Measurements from ENCODE around the gene HOXA4.

HOXA4 gene

DNA sequence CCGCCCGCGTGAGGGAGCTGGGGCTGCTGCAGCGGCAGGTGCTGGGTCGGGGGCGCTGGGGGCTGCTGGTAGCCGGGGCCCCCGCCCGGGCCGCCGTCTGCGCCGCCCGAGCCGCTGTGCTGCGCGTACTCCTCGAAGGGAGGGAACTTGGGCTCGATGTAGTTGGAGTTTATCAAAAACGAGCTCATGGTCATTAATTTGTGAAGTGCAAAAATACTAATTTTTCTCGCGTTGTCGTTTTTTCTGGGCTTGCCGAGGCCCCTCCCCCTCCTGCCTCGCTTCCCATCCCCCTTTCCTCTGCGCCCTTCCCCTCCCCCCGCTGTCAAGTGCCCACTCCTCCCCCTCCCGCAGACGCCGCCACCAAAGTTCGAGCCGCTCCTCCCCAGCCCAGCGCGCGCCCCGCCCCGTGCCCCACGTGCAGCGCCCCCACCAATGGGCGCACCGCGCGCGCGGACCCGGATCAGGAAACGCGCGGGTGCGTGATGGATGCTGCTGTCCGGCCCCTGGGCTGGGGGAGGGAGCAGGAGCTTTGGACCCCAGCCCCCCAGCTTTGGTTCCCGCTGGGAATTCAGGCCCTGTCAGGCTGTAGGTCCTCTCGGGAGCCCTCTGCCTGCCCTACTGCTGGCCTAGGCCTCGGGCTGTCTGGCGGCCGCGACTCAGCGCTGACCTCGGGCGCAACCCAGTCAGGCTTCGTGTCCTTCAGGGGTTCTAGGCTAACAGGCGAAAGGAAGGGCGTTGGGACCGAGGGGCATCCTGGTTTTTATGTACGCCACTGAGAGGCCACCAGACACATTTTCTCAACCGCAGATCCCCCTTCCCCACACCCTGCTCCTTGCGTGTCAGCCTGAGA is at the start of gene HOXA4:
Gene HOXA4 (minus strand): TSS at position 218 of the 850 bp plus-strand sequence. CDS start 24 bp downstream, at position 194.
- peak; percentile 77 for DNase-seq

GRCh38 chr7:27179503-27180430 is 49.2 kb upstream of the HOXA4 start:
- peak; percentile 68 for DNase-seq

- DNase-seq: no peak
Measured at GRCh38 chr7:27179030-27179429, 48.5 kb upstream of the HOXA4 start.

- DNase-seq: no peak
Measured at GRCh38 chr7:27178366-27178765, 47.8 kb upstream of the HOXA4 start.

GRCh38 chr7:27177795-27178320 is 47.3 kb upstream of the HOXA4 start:
- DNase-seq: no peak

GRCh38 chr7:27176962-27177794 is 46.6 kb upstream of the HOXA4 start:
- no peak for DNase-seq

DNA sequence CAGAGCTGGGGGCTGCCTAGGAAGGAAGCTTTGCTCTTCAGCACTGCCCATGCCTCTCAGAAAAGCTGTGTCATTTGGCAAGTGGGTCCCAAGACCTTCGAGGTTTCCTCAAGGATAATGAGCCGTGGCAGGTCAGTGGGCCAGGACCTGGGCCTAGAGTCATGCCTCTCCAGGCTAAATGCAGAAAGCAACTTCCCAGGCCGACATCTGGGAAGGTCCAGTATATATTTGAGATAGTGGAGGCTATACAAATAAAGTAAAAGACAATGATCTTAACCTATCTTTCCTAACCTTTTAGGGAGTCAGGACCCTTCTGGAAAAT is 45.9 kb upstream of the HOXA4 start:
- DNase-seq: no peak

- no peak for DNase-seq
Measured at GRCh38 chr7:27175626-27176523, 45.3 kb upstream of the HOXA4 start.

DNA sequence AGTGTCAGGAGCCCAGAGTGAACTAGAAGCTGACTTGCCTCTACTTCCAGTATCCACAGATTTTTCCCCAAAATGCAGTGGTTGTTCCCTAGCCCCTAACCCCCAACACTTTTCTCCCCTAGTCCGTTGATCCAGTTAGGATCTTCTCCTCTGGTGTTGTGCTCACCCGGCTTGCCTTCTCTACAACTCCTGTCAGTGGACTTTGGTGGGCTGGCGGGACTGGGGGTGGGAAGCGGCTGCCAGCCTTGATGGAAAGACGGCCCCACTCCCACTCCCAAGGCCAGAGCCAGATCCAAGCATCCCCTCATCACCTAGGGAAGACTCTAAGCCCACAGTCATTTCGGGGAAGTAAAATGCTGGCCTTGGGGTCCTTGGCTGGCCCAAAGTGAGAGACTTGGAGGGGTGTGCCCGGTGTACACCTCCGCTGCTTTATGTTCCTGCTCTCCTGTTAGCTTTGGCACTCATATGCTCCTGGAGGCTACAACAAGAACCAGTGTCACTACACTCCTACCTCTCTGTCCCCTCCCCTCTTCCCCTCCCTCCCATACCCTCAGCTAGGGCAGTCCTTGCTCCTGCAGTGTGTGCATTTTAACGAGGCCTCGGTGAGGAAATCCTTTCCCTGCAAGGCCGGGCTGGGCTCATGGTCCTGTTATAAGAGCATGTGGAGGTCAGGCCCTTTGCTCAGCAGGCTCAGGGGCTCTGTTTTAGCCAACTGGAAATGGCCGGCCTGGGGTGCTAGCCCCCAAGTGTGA is 44.5 kb upstream of the HOXA4 start:
- no peak for DNase-seq

- DNase-seq: no peak
Measured at GRCh38 chr7:27173956-27174873, 43.7 kb upstream of the HOXA4 start, which contains the start of gene HOXA10. Gene HOXA10 (minus strand): TSS chr7:27174320. CDS start chr7:27174306, 14 bp downstream.

DNA sequence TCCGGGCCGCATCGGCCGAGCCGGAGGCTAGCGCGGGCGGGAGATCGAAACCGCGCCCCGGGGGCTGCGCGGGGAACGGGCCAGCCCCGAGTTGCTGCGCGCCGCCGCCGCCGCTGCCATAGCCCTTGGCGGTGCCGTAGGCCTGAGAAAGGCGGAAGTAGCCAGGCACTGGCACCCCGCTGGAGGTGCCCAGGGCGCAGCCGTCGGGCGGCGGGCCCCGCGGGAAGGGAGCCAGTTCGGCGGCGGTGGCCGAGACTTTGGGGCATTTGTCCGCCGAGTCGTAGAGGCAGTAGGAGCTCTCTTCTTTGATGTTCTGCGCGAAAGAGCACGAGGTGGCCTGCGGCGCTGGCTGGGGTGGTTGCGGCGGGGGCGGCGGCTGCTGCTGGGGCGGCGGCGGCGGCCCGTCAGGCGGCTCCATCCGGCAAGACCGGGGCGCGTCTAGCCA is 43.0 kb upstream of the HOXA4 start:
- no peak for DNase-seq

- DNase-seq: no peak
Measured at GRCh38 chr7:27172823-27173510, 42.4 kb upstream of the HOXA4 start.

DNA sequence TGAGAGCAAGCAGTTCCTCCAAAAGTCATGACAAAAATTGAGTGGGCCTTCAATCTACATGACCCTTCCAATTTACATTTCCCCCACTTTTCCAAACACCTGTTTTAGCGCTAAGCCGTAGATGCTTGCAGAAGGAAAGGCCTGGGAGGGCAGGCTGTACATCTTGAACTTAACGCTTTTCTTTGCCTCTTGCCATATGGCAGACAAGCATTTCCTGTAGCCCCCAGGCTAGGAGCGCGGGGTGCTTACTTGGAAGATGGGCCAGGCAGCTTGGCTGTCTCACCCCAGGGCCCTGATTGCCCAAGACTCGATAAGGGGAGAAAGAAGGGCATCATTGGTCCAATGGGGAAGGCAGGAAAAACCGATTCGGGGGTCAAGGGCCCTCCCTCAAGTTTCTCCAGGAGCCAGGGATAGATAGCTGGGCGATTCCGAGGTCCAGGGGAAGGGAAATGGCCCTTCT is 41.8 kb upstream of the HOXA4 start:
- DNase-seq: no peak

GRCh38 chr7:27171637-27172314 is 41.2 kb upstream of the HOXA4 start:
- DNase-seq: no peak

- DNase-seq: no peak
Measured at GRCh38 chr7:27171325-27171636, 40.7 kb upstream of the HOXA4 start.

- DNase-seq: no peak
Measured at GRCh38 chr7:27170426-27171324, 40.1 kb upstream of the HOXA4 start.

All from hematopoietic multipotent progenitor cell treated with erythropoietin and hydrocortisone succinate and interleukin-3 and kit ligand, for 8 days (in vitro differentiated cells).